ENCODE data around the gene WDFY3.

- TF ChIP-seq EZH2 (IDR thresholded peaks at IDR 0.05; ENCODE audit: insufficient read depth, poor library complexity, severe bottlenecking) (no peak), EZH2phosphoT487 (IDR thresholded peaks at IDR 0.05; ENCODE audit: insufficient read depth, low read depth) (no peak)
Measured at GRCh38 chr4:84894621-84895020, 71.9 kb downstream of the WDFY3 start.

Data from GM23248 (cell line).